ENCODE data around the gene SHANK2. TPM values are rescaled to one million over a fixed set of nuclear protein-coding genes. Genes with fewer than 3 reads are reported as not detected.

SHANK2 gene
- total and polyA plus RNA-seq, 2 experiments from 2014 or later, result 0.83 TPM; not detected in 1

- Histone ChIP-seq H3K27ac (no peak overlapping the region), H3K9me3 (ENCODE audit: low read depth) (no peaks in the 10 kb centered on the region), H3K36me3 (no peaks in the 10 kb centered on the region), H3K4me3 (no peak overlapping the region), H3K27me3 (no peaks in the 10 kb centered on the region), H3K4me1 (ENCODE audit: low read depth) (no peaks in the 10 kb centered on the region)
- TF ChIP-seq CTCF (IDR thresholded peaks at IDR 0.05; ENCODE audit: low read depth, low read length), result no peak
- DNase-seq (ENCODE audit: low read depth in 1 of 2, low spot score in 1 of 2), result no peak
These were observed 31.2 kb downstream of the SHANK2 start for GRCh38 chr11:71221201-71221600.

DNA sequence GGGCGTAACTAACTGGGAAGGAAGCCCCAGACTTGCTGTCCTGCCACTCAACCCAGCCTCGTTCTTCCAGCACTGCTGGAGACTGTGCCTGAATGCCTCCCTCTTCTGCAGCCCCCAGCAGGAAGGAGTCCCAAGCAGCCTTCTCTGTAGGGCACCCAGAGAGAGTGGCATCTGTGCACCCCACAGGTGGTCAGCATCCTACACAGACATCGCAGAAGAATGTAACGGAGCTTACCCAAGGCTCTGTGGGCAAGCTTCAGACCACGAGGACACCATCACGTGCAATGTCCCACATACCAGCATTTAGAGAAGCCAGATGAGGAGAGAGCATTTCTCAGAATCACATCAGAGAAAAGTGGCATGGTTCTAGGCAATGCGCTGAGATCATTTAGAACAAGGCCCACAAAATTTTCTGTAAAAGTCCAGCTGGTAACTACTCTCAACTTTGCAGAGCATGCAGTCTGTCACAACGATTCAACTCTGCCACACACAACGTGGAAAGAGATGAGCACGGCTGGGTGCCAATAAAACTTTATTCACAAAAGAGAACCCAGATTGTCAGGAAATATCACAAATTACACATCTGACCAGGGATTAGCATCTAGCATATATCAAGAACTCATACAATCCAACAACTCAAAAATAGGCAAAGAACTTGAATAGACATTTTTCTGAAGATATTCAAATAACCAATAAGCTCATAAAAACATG, 33.4 kb downstream of the SHANK2 start:
- no peak for TF ChIP-seq CTCF (IDR thresholded peaks at IDR 0.05; ENCODE audit: low read depth, low read length)
- H3K9me3 ChIP-seq (ENCODE audit: low read depth), result no peaks in the 10 kb centered on the region
- no peaks in the 10 kb centered on the region for H3K4me1 ChIP-seq (ENCODE audit: low read depth)
- H3K27ac ChIP-seq, result no peak overlapping the region
- H3K4me3 ChIP-seq, result no peak overlapping the region
- H3K27me3 ChIP-seq, result no peaks in the 10 kb centered on the region
- no peak for DNase-seq (ENCODE audit: low read depth in 1 of 2, low spot score in 1 of 2)
- H3K36me3 ChIP-seq, result no peaks in the 10 kb centered on the region

GRCh38 chr11:71215425-71215965, 36.9 kb downstream of the SHANK2 start:
- Histone ChIP-seq H3K4me3 (no peak overlapping the region), H3K9me3 (ENCODE audit: low read depth) (no peaks in the 10 kb centered on the region), H3K27ac (no peak overlapping the region), H3K4me1 (ENCODE audit: low read depth) (no peaks in the 10 kb centered on the region), H3K36me3 (no peaks in the 10 kb centered on the region), H3K27me3 (no peaks in the 10 kb centered on the region)
- no peak for TF ChIP-seq CTCF (IDR thresholded peaks at IDR 0.05; ENCODE audit: low read depth, low read length)
- no peak for DNase-seq (ENCODE audit: low read depth in 1 of 2, low spot score in 1 of 2)

- no peak overlapping the region for H3K27ac ChIP-seq
- H3K27me3 ChIP-seq, result no peaks in the 10 kb centered on the region
- H3K4me1 ChIP-seq (ENCODE audit: low read depth), result no peaks in the 10 kb centered on the region
- no peak for DNase-seq (ENCODE audit: low read depth in 1 of 2, low spot score in 1 of 2)
- no peak for TF ChIP-seq CTCF (IDR thresholded peaks at IDR 0.05; ENCODE audit: low read depth, low read length)
- no peaks in the 10 kb centered on the region for H3K9me3 ChIP-seq (ENCODE audit: low read depth)
- H3K36me3 ChIP-seq, result no peaks in the 10 kb centered on the region
- H3K4me3 ChIP-seq, result no peak overlapping the region
These were observed 37.6 kb downstream of the SHANK2 start for GRCh38 chr11:71214553-71215424.

GRCh38 chr11:71213696-71214552, 38.5 kb downstream of the SHANK2 start:
- no peak overlapping the region for H3K27ac ChIP-seq
- no peak for DNase-seq (ENCODE audit: low read depth in 1 of 2, low spot score in 1 of 2)
- no peak overlapping the region for H3K4me3 ChIP-seq
- H3K9me3 ChIP-seq (ENCODE audit: low read depth), result no peaks in the 10 kb centered on the region
- TF ChIP-seq CTCF (IDR thresholded peaks at IDR 0.05; ENCODE audit: low read depth, low read length), result no peak
- H3K4me1 ChIP-seq (ENCODE audit: low read depth), result no peaks in the 10 kb centered on the region
- no peaks in the 10 kb centered on the region for H3K36me3 ChIP-seq
- H3K27me3 ChIP-seq, result no peaks in the 10 kb centered on the region
